Spleen (tissue), 11 donors: ENCODE measurements around the gene PLA2G2D. TPM values are rescaled to one million over a fixed set of nuclear protein-coding genes. Genes with fewer than 3 reads are reported as not detected.
A peak's percentile ranks its signal among the peaks of the same experiment; 100 is the strongest.

Experiments used
- DNase-seq: peaks from one replicate; pipeline ENCODE4 v3.0.0-alpha.2; 2020
- H3K27ac ChIP-seq, 8 donors: fragments of 200-600 bp; sonication (generic) in 7 of 8; 1 replicate in 4 of 8; 2 replicates in 4 of 8; pipeline versions ENCODE4 v1.5.0 to v1.8.0; 2016 to 2021; ENCODE audit warnings: inconsistent platforms in 4 of 8, mild to moderate bottlenecking in 4 of 8, moderate library complexity in 1 of 8
- H3K27me3 ChIP-seq, 7 donors: fragments of 200-600 bp; sonication (generic) in 6 of 7; replicated peaks in 1 of 7; 1 replicate in 4 of 7; 2 replicates in 3 of 7; pipeline versions ENCODE4 v1.5.0 to v1.8.0; 2016 to 2021; ENCODE audit warnings: inconsistent platforms in 3 of 7, mild to moderate bottlenecking in 1 of 7
- H3K36me3 ChIP-seq, 6 donors: fragments of 200-600 bp; sonication (generic) in 5 of 6; 1 replicate in 4 of 6; 2 replicates in 2 of 6; pipeline versions ENCODE4 v1.5.0 to v1.8.0; 2016 to 2021; ENCODE audit warnings: inconsistent platforms in 2 of 6
- H3K4me1 ChIP-seq, 6 donors: fragments of 200-600 bp; sonication (generic) in 5 of 6; 1 replicate in 3 of 6; 2 replicates in 3 of 6; pipeline versions ENCODE4 v1.5.0 to v1.8.0; 2016 to 2021; ENCODE audit warnings: inconsistent platforms in 3 of 6
- H3K4me3 ChIP-seq, 8 donors: fragments of 200-600 bp; sonication (generic) in 7 of 8; 1 replicate in 4 of 8; 2 replicates in 4 of 8; pipeline versions ENCODE4 v1.5.0 to v1.8.0; 2016 to 2021; ENCODE audit warnings: inconsistent platforms in 4 of 8, mild to moderate bottlenecking in 4 of 8, moderate library complexity in 2 of 8
- H3K9me3 ChIP-seq, 8 donors: fragments of 200-600 bp; sonication (generic) in 7 of 8; 1 replicate in 4 of 8; 2 replicates in 4 of 8; pipeline versions ENCODE4 v1.5.0 to v1.8.0; 2016 to 2021; ENCODE audit warnings: inconsistent platforms in 4 of 8
- POLR2A ChIP-seq, 3 donors: fragments of 450-650 bp; IDR thresholded peaks; one replicate each; pipeline ENCODE4 v1.5.1; 2017; ENCODE audit warnings: antibody characterized with exemption in 3 of 3, mild to moderate bottlenecking in 1 of 3
- POLR2AphosphoS5 ChIP-seq, 3 donors: sonication (generic); formaldehyde crosslinking; IDR thresholded peaks; one replicate each; pipeline ENCODE4 v1.5.1; 2017; ENCODE audit warnings: antibody characterized with exemption in 3 of 3
- WGBS, 5 donors: extraction: QIAGEN DNeasy Blood & Tissue Kit in 3 of 5; methylation state at CpG; one replicate each; pipeline versions ENCODE4 v1.1.5 to v1.1.7; 2013 to 2018; 5-methylcytosine and 5-hydroxymethylcytosine counted together
- intact Hi-C: fragments of 100-400 bp; cut with DNase I; formaldehyde crosslinking; loops from one replicate; pipeline ENCODE4 v1.15.0; 2023; ENCODE audit warnings: low total_unique reads
- polyA plus RNA-seq, 3 donors: library from polyadenylated mRNA; stranded (reverse); fragments of 200-250 nt; gene quantifications; one replicate each; pipeline ENCODE4 v1.2.1, GENCODE V29; 2013
- total RNA-seq, 7 donors: library from RNA; depleted of rRNA in 3 of 7; stranded (reverse); fragments of >200 nt in 3 of 7; fragmentation: NEBNext Ultra II Directional in 4 of 7; extraction: Animal tissue kit (Norgen Biotek cat#: 25700) in 4 of 7; gene quantifications; one replicate each; pipeline versions ENCODE4 v1.1.0 to v1.2.1, GENCODE V29; 2016 to 2021
- TF ChIP-seq, protein P1 (sequence below), 11 experiments: fragments of 200-600 bp in 7 of 11; fragments of 450-650 bp in 4 of 11; sonication (generic) in 4 of 11; IDR thresholded peaks in 8 of 11; conservative IDR thresholded peaks in 3 of 11; 1 replicate in 7 of 11; 2 replicates in 4 of 11; pipeline versions ENCODE4 v1.4.0 to v1.8.0; 2016 to 2021; ENCODE audit warnings: antibody characterized with exemption in 11 of 11, inconsistent platforms in 4 of 11, mild to moderate bottlenecking in 1 of 11
- donor health status: healthy with polysubstance abuse.
- donor health status: DM: no; HTN: no; CAD: no; lungs with moderate emphysema.
- donor health status: DM: no; HTN: no; CAD: no.
- donor health status: Bipolar disorder and iron deficiency.
- donor health status: healthy.
- donor health status: DM: no; HTN: no; CAD: no.
- donor health status: DM: yes; HTN: yes; CAD: no.

The PLA2G2D gene
- total and polyA plus RNA-seq, 10 donors = 0.92 to 28.7 (median 7.3) TPM

DNA sequence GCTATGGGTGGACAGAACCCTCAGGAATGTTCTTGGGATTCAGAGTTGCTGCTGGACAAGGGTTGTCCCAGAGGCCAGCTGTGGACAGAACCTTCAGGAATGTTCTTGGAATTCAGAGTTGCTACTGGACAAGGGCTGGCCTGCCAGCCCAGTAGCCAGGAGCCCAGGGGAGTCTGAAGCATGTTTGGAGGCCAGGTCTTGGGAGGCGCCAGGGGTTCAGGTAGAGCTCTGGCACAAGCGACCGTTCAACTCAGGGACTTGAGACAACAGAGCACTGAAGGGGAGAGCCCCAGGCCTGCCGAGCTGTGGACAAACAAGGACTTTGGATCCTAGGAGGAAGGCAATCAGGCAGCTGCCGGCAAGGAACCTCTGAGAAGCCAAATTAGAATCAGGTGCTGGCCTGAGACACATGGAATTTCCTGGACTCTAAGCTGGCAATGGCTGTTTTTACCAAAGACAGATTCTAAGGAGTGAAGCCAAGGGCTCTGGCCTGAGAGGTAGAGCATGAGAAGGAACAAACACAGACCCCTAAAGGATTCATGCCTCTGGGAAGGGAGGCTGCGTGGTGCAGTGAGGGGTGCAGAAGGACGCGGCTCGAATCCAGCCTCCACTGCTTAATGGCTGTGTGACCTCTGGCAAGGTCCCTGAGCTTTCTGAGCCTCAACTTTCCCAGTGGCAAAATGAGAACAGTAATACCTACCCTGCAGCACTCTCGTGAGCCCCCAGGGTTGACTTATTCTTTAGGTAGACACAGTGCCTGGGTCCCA, 36.0 kb downstream of the PLA2G2D start:
- peaks cover 6 to 35% (median 17%) of the 10 kb centered on the region in 6 donors for H3K4me1 ChIP-seq
- peaks cover 0 to 19% (median 0%) of the 10 kb centered on the region in 7 donors for H3K27me3 ChIP-seq
- no peak overlapping the region for H3K27ac ChIP-seq
- no peaks in the 10 kb centered on the region for H3K9me3 ChIP-seq
- no peak overlapping the region for H3K4me3 ChIP-seq
- no peaks in the 10 kb centered on the region for H3K36me3 ChIP-seq
- TF ChIP-seq POLR2AphosphoS5 (IDR thresholded peaks at IDR 0.05) (no peak), POLR2A (IDR thresholded peaks at IDR 0.05) (no peak)
- TF ChIP-seq, protein P1, sequence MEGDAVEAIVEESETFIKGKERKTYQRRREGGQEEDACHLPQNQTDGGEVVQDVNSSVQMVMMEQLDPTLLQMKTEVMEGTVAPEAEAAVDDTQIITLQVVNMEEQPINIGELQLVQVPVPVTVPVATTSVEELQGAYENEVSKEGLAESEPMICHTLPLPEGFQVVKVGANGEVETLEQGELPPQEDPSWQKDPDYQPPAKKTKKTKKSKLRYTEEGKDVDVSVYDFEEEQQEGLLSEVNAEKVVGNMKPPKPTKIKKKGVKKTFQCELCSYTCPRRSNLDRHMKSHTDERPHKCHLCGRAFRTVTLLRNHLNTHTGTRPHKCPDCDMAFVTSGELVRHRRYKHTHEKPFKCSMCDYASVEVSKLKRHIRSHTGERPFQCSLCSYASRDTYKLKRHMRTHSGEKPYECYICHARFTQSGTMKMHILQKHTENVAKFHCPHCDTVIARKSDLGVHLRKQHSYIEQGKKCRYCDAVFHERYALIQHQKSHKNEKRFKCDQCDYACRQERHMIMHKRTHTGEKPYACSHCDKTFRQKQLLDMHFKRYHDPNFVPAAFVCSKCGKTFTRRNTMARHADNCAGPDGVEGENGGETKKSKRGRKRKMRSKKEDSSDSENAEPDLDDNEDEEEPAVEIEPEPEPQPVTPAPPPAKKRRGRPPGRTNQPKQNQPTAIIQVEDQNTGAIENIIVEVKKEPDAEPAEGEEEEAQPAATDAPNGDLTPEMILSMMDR (IDR thresholded peaks at IDR 0.05 in 8 of 11, conservative IDR thresholded peaks at IDR 0.05 in 3 of 11) = no peak
- DNase-seq = no peak
- intact Hi-C loops = no loop called here
- 93 to 96% (median 93%) methylated on average over 10 of the region's 10 CpGs for WGBS, 5 donors

DNA sequence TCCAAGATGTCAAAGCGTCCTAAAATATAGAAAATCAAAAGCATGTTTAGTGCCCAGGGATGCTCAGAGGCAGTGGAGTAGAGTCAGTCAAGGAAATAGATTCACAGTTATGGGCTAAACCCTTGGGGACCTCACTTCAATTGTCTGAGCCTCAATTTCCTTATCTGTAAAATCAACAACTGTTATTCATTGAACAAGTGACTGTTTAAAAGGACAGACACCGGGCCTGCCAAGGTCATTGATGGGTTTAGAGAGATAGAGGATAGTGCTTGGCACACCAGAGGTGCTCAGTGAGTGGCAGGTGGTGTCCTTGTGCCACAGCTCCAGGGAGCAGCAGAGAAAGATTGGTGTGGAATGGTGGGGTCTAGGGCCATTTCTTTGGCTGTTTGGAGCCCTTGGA, 36.6 kb downstream of the PLA2G2D start:
- TF ChIP-seq POLR2A (IDR thresholded peaks at IDR 0.05) (no peak), POLR2AphosphoS5 (IDR thresholded peaks at IDR 0.05) (no peak)
- TF ChIP-seq, protein P1 (IDR thresholded peaks at IDR 0.05 in 8 of 11, conservative IDR thresholded peaks at IDR 0.05 in 3 of 11) = no peak
- H3K4me1 ChIP-seq = peaks cover 6 to 40% (median 20%) of the 10 kb centered on the region in 6 donors
- H3K36me3 ChIP-seq = no peaks in the 10 kb centered on the region
- intact Hi-C loops = no loop called here
- 80 to 88% (median 83%) methylated on average over 2 of the region's 2 CpGs for WGBS, 5 donors
- H3K9me3 ChIP-seq = no peaks in the 10 kb centered on the region
- no peak overlapping the region for H3K27ac ChIP-seq
- H3K4me3 ChIP-seq = no peak overlapping the region
- peaks cover 0 to 19% (median 0%) of the 10 kb centered on the region in 7 donors for H3K27me3 ChIP-seq
- DNase-seq = no peak

GRCh38 chr1:20081353-20081810, 38.0 kb downstream of the PLA2G2D start:
- Histone ChIP-seq H3K4me3 (peak overlapping the region in 1 of 8 donors; percentile 12), H3K27ac (no peak overlapping the region), H3K36me3 (no peaks in the 10 kb centered on the region), H3K27me3 (peaks cover 0 to 19% (median 0%) of the 10 kb centered on the region in 7 donors), H3K4me1 (peaks cover 6 to 54% (median 25%) of the 10 kb centered on the region in 6 donors), H3K9me3 (no peaks in the 10 kb centered on the region)
- intact Hi-C loops = no loop called here
- 36 to 53% (median 41%) methylated on average over 7 to 8 of the region's 8 CpGs for WGBS, 5 donors
- no peak for TF ChIP-seq POLR2A (IDR thresholded peaks at IDR 0.05)
- no peak for DNase-seq

DNA sequence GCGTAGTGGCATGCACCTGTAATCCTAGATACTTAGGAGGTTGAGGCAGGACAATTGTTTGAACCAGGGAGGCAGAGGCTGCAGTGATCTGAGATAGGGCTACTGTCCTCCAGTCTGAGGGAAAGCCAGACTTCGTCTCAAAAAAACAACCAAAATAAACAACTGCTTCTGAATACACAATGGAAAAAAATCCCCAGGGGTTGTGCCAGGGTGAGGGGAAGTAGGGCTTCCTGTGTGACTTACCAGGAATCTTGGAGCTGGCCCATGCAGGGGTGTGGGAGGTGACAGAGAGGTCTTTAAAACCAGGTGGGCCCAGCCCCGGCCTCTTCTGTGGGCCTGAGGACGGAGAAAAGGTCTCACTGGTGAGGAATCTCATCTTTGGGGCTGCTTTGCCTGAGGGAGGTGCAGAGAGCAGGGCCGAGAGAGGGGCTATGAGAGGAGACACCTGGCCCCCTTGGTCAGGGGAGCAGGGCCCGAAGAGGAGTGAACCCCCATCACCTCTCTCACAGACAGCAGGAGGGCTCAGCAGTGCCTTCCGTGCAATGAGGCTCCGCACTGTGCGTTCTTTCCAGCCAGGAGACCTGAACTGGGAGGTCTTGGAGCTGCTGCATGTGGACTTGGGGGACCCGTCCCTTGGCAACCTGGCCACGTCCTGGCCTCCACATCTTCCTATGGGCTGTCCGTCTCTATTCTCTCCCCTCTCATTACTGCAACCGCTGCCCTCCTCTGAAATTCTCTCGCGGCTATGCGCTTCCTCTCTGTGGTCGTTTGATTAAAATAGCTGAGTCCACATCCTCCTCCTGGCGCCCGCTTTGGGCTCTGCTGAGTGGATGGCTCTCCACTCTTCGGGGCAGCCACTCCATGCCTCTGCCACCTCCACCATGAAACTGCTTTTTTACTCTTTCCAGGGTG, 38.6 kb downstream of the PLA2G2D start:
- DNase-seq = peak; percentile 82
- H3K4me3 ChIP-seq = peak overlapping the region in 1 of 8 donors; percentile 12
- H3K4me1 ChIP-seq = peaks cover 6 to 55% (median 25%) of the 10 kb centered on the region in 6 donors
- intact Hi-C loops = no loop called here
- H3K27me3 ChIP-seq = peaks cover 0 to 19% (median 0%) of the 10 kb centered on the region in 7 donors
- H3K36me3 ChIP-seq = no peaks in the 10 kb centered on the region
- H3K27ac ChIP-seq = peak overlapping the region in 1 of 8 donors; percentile 2
- 30 to 33% (median 32%) methylated on average over 20 of the region's 20 CpGs for WGBS, 5 donors
- H3K9me3 ChIP-seq = no peaks in the 10 kb centered on the region
- TF ChIP-seq POLR2A (IDR thresholded peaks at IDR 0.05) (no peak), POLR2AphosphoS5 (IDR thresholded peaks at IDR 0.05) (peak in 1 of 3 donors; percentile 27)
- TF ChIP-seq, protein P1 (IDR thresholded peaks at IDR 0.05 in 8 of 11, conservative IDR thresholded peaks at IDR 0.05 in 3 of 11) = peak in 2 of 11 experiments; percentile 18 to 29
